HG02642 (cell line): ENCODE measurements around the gene GABBR2.
"Not testable (repeated sequence)": the region's sequence is repeated elsewhere in the genome, so short reads cannot be mapped to it uniquely, and the experiment has no call there.

Experiments
- ATAC-seq: cut with Tn5 transposase; IDR thresholded peaks from one replicate; pipeline ENCODE4 v1.9.1; 2021; ENCODE audit warnings: mild to moderate bottlenecking; ENCODE audit not compliant: unreplicated experiment, poor library complexity

Gene GABBR2

DNA sequence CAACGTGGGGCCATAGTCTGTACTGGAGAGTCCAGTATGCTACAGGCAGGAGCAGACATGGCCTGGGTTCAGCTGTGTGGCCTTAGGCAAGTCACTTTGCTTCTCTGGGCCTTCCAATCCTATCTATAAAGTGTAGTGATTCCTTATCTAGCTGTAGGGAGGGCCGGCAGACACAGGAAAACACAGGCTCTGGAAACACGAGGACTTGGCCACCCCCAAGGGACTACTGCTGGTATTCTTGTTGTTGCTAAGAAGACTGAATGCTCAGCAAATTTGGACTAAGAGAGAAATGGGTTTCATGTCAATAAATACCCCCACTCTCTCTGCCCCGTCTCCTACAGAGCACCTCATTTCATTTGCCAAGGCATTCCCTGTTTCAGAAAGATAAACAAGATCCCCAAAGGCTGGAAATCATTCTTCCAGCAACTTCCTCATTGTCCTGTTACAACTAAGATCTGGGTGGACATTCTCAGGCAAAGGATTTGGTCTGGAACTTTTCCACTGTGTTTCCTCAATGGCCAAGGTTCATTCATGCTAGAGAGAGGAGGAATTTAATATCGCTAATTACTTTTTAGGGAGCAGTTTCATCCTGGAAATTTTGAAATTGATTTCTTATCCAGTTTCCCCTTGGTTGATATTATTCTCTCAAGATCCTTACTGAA lies 105.8 kb downstream of the GABBR2 start:
- ATAC-seq, result no peak

GRCh38 chr9:98600631-98601030 lies 108.1 kb downstream of the GABBR2 start:
- no peak for ATAC-seq

DNA sequence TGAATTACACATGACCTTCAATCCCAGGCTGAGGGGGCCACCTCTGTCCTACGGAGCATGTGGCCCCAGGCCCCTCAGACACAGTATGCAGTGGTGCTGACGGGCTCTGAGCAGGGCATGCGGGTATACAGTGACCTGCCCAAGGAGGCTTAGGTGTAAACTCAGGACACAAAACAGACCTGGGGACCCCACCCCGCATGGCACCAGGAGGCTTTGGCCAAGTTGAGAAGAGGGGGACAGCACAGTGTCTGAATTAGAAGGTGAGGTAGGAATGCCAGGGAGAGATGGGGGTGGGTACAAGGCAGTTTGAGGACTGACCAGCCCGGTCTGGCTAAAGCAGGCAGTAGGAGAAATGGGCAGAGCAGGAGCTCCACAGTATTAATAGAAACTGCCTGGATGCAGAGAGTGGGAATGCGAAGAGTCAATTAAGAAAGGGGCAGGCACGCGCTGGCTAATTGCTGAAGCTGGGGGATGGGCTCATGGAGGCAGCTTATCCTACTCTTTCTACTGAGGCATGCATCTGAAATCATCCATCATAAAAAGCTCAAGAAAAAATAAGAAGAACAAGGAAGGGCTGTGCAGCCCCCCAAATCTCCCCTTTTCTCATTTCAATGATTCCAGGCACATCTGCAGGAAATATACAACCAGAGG lies 109.0 kb downstream of the GABBR2 start:
- no peak for ATAC-seq

DNA sequence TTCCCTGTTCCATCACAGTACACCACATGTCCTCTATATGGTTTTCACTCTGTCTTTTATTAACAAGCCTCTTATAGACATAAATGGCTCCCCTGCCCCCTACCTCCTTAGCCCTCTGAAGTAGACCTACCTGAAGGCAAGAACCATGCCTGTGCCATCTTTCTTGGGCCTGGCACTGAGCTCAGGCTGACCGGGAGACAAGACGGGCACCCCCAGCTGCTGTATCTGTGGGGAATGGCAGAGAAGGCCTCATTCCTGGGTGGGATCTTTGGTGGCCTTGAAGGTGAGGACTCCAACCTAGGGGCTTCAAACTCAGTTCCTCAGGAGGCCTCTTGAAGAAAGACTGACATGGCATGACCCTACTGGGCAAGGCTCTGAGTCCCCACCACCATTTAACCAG lies 109.9 kb downstream of the GABBR2 start:
- ATAC-seq, result no peak

DNA sequence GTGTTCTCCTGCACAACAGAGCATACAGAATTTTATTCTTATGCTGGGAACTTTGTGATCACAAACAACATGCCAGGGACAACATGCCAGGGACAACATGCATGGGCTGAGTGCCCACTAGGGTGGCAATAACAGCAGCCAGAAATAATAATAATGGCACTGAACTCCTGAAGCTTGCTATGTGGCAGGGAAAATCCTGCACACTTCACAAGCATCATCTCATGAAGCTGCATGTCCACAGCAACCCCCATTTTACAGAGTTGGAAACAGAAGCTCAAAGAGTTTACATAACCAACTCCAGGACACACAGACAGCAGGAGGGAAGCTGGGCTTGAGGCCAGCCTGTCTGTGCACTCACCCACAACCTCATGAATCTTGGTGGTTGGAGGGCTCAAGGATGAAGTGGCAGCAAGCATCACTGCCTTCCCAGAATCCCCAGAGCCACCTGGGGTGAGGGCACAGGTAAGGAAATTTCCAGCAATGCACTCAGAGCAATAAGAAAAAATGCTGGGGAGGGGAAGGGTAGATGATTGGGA lies 111.4 kb downstream of the GABBR2 start:
- ATAC-seq, result no peak

DNA sequence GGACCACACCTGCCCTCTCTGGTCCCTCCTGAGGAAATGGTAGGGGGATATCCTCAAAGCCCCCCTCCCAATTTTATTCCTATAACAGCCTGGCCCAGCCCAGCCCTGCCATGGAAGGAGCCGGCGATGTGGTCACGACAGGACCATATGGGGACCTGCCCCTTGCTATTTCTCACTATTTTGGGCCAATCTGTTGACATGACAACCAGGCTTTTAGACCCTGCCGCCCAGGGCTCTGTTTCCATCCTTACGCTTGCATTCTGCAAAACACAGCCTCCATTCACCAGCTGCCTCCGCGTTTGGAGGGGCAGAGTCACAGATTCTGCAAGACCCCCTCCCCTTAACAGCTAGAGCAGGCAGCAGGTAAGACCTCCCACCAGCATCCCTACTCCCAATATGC lies 112.2 kb downstream of the GABBR2 start:
- no peak for ATAC-seq

DNA sequence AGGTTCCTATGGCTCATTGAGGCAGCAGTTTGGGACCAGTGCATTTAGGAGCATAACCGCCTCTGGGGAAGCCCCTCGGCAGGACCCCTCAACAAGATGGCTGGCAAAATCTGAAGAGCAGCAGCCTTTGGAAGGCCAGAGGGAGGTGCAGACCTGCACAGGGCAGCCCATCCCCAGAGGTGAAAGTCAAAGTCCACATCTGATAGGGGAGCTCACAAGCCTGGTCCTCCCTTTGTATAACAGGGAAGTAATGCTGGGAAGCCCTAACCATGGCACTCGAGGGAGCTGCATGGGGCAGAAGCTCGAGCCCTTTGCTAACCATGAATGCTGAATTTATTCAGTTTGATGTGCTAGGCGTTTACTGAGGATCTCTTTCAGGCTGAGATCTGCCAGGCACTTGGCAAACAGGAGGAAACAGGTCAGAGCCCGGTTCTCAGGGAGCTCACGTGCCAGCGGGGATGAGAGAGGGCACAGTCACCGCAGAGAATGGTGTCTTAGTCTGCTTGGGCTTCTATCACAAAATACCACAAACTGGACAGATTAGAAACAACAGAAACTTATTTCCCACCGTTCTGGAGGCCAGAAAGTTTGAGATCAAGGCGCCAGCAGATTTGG lies 114.1 kb downstream of the GABBR2 start:
- no peak for ATAC-seq

DNA sequence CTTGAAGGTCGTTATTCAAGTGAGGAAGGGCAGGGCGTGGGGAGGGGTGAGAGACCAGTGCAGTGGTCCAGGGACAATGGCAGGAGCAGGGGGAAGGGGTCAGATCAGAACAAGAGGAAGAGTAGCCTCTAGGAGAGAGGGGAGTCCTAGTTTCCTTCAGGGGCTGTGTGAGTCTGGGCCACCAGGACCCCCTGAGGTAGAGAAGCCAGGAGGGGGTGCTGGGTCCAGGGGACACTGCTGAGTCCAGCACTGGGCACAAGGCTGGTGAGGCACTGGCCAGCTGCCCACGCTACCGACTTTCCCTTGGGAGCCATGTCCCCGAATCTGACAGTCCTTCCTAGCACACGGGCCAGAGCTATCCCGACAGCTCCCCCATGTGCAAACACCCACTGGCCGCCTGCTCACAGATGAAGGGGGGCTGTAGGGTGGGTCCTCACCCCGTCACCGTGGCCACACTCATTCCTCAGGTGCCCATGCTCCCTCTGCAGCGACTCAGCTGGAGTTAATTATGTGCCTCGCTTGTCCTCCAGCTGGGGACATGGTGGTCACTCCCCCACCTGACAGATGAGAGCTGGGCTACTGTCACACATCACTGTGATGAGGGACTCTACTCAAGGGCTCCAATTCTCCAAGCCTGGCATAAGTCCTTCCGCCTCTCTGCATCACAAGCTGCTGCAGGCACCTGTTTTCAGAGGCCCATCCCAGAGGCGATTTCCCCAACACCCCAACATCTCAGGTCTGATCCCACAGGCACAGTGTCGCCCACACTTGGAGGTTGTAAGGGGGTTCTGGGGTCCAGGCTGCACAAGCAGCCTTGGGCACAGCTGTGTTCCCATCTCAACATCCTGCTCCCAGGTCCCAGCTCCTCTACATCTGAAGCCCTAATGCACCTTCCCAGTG lies 115.1 kb downstream of the GABBR2 start:
- no peak for ATAC-seq

DNA sequence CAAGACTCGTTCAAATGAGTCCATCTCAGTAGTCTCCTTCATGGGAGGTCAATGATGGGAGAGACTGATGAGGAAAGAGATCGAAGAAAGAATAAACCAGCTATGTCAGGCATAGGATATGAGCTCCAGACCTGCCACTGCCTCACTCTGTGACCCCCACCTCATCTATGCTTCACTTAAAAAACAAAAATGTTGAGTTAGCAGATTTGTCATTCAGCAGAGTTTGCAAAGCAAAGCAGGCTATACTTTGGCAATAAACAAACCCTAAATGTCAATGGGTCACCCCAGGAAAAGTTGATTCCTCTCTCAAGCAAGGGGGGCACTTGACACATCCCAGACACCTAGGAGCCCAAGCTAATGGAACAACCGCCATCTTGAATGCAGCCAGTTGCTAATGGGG lies 117.0 kb downstream of the GABBR2 start:
- ATAC-seq, result no peak

DNA sequence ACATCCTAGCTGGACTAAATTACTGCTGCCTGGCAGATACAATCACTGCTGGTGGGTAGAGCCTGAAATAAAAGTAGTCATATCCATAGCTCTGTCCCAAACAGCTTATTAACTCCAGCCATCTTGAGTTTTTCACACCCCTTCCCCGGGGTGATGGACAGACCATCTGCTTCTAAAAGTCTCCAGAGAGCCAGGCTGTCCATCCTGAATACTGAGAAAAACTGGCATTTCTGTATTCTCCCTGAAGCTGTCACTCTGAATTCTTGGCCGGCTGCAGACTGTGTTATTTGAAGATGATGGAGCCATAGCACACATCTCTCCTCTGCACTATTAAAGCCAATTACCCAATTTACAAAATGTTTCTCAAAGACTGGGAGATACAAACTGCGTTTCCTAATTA lies 118.6 kb downstream of the GABBR2 start:
- no peak for ATAC-seq

- no peak for ATAC-seq
These were observed 119.6 kb downstream of the GABBR2 start for GRCh38 chr9:98589102-98589501.

GRCh38 chr9:98584853-98585438 lies 123.8 kb downstream of the GABBR2 start:
- not testable (repeated sequence) for ATAC-seq

- ATAC-seq, result no peak
These were observed 124.7 kb downstream of the GABBR2 start for GRCh38 chr9:98584059-98584458.

GRCh38 chr9:98583417-98583816 lies 125.3 kb downstream of the GABBR2 start:
- no peak for ATAC-seq

- no peak for ATAC-seq
These were observed 127.8 kb downstream of the GABBR2 start for GRCh38 chr9:98580956-98581355.

GRCh38 chr9:98579700-98580099 lies 129.0 kb downstream of the GABBR2 start:
- ATAC-seq, result no peak

- no peak for ATAC-seq
These were observed 131.3 kb downstream of the GABBR2 start for GRCh38 chr9:98577446-98577845.

- no peak for ATAC-seq
These were observed 131.9 kb downstream of the GABBR2 start for GRCh38 chr9:98576859-98577258.

GRCh38 chr9:98576354-98576753 lies 132.4 kb downstream of the GABBR2 start:
- ATAC-seq, result peak; percentile 20
